SK-N-MC (cell line): Measurements from ENCODE around the gene NKAP.
A peak's percentile ranks its signal among the peaks of the same experiment; 100 is the strongest.
"Not testable (repeated sequence)": the region's sequence is repeated elsewhere in the genome, so short reads cannot be mapped to it uniquely, and the experiment has no call there.

ENCODE experiments used
- DNase-seq: peaks from one replicate; pipeline ENCODE4 v3.0.0-alpha.2; 2011; ENCODE audit warnings: low read depth, low spot score
- H3K27ac ChIP-seq: fragments of 200-600 bp; sonication (generic); 2 replicates; pipeline ENCODE4 v1.5.1; 2016; ENCODE audit warnings: mixed run types
- H3K36me3 ChIP-seq: fragments of 200-600 bp; sonication (generic); 2 replicates; pipeline ENCODE4 v1.6.1; 2017; ENCODE audit warnings: antibody characterized with exemption, low read length, mixed read lengths; ENCODE audit not compliant: insufficient read depth
- H3K4me3 ChIP-seq: fragments of 200-600 bp; sonication (generic); 2 replicates; pipeline ENCODE4 v1.5.1; 2016
- H3K9ac ChIP-seq: fragments of 200-600 bp; sonication (generic); 2 replicates; pipeline ENCODE4 v1.8.0; 2017; ENCODE audit warnings: mixed run types, mixed read lengths; ENCODE audit not compliant: insufficient read length
- H3K9me3 ChIP-seq: fragments of 200-600 bp; sonication (generic); 2 replicates; pipeline ENCODE4 v1.6.1; 2017; ENCODE audit warnings: low read depth, mild to moderate bottlenecking, antibody characterized with exemption, low read length, moderate library complexity, mixed read lengths
- EZH2 ChIP-seq: fragments of 200-600 bp; sonication (generic); IDR thresholded peaks from one replicate; pipeline ENCODE4 v1.6.1; 2017; ENCODE audit warnings: antibody characterized with exemption
- FOXP2 ChIP-seq: optimal IDR thresholded peaks from 2 replicates; pipeline ENCODE3; 2011; ENCODE audit warnings: mild to moderate bottlenecking, moderate library complexity; ENCODE audit not compliant: insufficient read depth; ENCODE audit errors: extremely low read length, control extremely low read depth
- POLR2AphosphoS5 ChIP-seq: IDR thresholded peaks from 2 replicates; pipeline ENCODE4 v1.6.1; 2012; ENCODE audit warnings: mild to moderate bottlenecking, low read depth, low read length, borderline replicate concordance

Gene NKAP

DNA sequence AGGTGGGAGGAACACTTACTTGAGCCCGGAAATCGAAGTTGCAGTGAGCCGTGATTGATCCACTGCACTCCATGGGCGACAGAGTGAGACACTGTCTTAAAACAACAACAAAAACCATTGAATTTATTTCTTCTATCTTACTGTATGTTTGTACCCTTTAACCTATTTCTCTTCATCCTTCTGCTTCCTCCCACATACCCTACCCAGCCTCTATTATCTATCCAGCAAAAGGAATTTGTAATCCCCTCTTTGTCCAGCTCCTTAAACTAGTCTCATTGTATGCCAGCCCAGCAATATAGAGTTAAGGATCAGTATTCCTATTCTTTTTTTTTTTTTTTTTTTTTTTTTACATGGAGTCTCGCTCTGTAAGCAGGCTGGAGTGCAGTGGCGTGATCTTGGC is 1.9 kb upstream of the NKAP start:
- no peaks in the 10 kb centered on the region for H3K9me3 ChIP-seq
- H3K36me3 ChIP-seq = no peaks in the 10 kb centered on the region
- TF ChIP-seq POLR2AphosphoS5 (no peak), EZH2 (no peak), FOXP2 (no peak)
- no peak overlapping the region for H3K4me3 ChIP-seq
- no peak overlapping the region for H3K9ac ChIP-seq
- no peak for DNase-seq
- no peak overlapping the region for H3K27ac ChIP-seq

DNA sequence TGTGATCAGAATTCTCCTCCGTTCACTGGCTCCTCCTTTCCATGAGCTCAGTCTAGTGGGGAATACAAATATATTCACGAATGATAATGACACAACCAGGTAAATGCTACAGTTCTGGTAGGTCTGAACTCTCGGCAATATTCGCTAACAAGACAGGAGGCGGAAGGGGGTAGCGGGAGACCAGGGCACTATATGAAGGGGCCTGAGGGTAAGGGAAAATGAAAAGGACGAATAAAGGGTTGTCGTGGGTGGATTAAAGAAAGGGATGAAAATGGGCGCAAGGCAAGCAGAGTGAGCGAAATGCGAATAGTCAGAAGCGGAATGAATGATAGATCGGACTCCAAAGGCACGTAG is 743 bp downstream of the NKAP start:
- Histone ChIP-seq H3K27ac (peak overlapping the region; percentile 73; the same call in 1 of the 2 replicates), H3K4me3 (peak overlapping the region; percentile 85), H3K9ac (peak overlapping the region; percentile 87), H3K36me3 (no peaks in the 10 kb centered on the region), H3K9me3 (no peaks in the 10 kb centered on the region)
- TF ChIP-seq POLR2AphosphoS5 (no peak), FOXP2 (no peak), EZH2 (no peak)
- no peak for DNase-seq

DNA sequence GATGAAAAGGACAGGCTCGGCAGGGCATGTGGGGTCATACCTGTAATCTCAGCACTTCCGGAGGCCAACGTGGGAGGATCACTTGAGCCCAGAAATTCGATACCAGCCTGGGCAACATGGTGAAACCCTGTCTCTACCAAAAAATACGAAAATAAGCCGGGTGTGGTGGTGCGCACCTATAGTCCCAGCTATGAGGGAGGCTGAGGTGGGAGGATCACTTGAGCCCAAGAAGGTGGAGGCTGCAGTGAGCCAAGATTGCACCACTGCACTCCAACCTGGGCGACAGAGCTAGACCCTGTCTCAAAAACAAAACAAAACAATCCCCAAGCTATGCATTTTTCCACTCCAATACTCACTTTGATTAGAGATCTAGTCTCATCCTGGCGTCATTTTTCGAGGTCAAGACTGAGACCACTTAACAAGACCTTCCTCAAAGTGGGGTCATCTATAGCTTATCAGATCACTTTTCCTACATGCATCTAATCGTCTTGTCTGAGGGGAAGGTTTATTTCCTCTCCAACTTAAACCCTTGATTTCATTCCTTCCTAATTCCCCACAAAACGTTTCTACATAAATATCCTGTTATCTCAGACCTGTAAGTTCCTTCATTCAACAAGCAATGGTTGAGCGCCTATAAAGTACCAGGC is 1.3 kb downstream of the NKAP start:
- Histone ChIP-seq H3K9me3 (no peaks in the 10 kb centered on the region), H3K27ac (no peak overlapping the region), H3K36me3 (no peaks in the 10 kb centered on the region), H3K9ac (peak overlapping the region; percentile 87), H3K4me3 (peak overlapping the region; percentile 85)
- TF ChIP-seq EZH2 (no peak), POLR2AphosphoS5 (no peak), FOXP2 (no peak)
- no peak for DNase-seq

DNA sequence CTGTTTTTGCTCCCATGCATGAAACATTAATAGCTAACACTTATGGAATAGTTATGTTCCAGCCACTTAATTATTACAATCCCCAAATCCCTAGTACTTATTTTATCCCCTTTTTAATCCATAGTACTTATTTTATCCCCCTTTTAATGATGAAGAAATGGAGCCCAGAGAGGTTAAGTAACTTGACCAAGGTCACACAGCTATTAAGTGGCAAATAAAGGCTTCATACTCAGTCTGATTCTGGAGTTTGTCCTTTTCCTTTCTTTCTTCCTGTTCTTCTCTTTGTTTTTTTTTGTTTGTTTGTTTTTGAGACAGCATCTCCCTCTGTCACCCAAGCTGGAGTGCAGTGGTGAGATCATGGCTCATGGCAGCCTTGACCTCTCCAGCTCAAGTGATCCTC is 2.2 kb downstream of the NKAP start:
- H3K36me3 ChIP-seq = no peaks in the 10 kb centered on the region
- no peak overlapping the region for H3K27ac ChIP-seq
- no peak overlapping the region for H3K9ac ChIP-seq
- no peak for DNase-seq
- no peaks in the 10 kb centered on the region for H3K9me3 ChIP-seq
- no peak overlapping the region for H3K4me3 ChIP-seq
- TF ChIP-seq FOXP2 = no peak
- no peak for TF ChIP-seq POLR2AphosphoS5
- no peak for TF ChIP-seq EZH2

DNA sequence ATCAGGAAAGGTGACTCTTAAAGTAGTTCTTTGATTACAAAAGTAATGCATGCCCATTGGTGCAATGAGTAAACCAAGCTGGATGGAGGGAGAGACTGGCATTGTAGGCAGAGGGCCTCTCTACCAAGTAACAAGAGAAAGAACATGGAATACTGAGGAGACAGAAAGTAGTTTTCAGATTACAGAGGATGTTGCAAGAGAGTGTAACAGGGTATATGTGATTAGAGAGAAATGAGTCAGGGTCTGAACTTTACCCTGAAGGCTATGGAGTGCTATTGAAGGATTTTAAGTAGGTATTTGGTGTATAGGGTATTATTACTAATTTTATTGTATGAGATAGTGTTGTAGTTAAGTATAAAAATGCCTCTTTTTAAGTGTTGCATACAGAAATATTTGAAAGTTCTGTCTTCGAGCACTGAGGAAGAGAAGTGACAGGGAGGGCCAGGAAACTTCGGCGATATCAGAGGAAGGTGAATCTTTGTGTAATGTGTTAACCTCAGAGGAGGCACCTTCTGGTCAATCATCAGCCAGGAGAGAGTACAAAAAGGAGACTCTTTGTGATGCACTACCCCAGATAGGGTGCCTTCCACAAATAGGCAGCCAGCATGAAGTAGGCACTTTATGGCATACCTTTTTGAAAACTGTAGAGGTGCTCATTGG is 8.2 kb downstream of the NKAP start:
- H3K9me3 ChIP-seq = no peaks in the 10 kb centered on the region
- DNase-seq = no peak
- H3K9ac ChIP-seq = no peak overlapping the region
- H3K27ac ChIP-seq = no peak overlapping the region
- no peak overlapping the region for H3K4me3 ChIP-seq
- peaks cover 13% of the 10 kb centered on the region; the same call in 1 of the 2 replicates for H3K36me3 ChIP-seq
- TF ChIP-seq EZH2 (no peak), POLR2AphosphoS5 (no peak), FOXP2 (no peak)

DNA sequence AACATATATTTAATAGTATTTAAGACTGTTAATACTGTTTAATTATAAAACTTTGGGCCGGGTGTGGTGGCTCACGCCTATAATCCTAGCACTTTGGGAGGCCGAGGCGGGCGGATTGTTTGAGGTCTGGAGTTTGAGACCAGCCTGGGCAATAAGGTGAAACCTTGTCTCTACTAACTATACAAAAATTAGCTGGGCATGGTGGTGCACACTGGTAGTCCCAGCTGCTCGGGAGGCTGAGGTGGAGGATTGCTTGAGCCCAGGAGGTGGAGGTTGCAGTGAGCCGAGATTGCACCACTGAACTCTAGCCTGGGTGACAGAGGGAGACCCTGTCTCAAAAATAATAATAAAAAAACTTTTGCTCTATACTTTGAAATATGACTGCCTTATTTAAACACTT is 21.2 kb downstream of the NKAP start:
- not testable (repeated sequence) for DNase-seq, H3K4me3 ChIP-seq, H3K9me3 ChIP-seq, H3K27ac ChIP-seq, H3K36me3 ChIP-seq, H3K9ac ChIP-seq

DNA sequence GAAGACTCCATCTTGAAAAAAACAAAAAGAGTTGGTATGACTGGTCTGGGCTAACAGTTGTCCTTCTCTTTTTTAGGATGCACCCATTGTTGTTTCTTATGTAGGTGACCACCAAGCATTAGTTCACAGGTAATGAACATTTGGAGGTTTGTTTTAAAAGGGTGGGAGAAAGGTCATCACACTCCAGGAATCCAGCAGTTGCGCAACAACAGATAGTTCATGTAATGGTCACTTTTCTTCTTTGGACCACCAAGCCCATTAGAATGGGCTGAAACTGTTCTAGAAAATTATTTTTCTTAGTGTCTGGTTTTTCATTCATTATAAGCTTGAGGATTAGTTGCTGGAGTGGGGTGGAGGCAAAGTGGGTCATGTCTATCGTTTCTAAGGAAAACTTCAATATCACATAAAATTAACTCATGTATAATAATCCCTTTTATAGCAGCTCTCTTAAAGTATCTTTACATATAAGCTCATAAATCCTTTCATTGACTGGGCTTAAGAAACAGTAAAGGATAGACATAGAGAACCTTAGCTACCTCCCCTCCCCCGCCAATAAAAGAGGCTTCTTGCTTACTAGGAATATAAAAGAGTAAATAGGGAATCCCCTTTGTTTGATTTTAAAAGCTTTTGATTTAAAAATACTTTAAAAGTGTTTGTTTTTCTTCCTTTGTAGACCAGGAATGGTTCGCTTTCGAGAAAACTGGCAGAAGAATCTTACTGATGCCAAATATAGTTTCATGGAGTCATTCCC is 23.5 kb downstream of the NKAP start:
- H3K36me3 ChIP-seq = no peaks in the 10 kb centered on the region
- no peak for DNase-seq
- no peak overlapping the region for H3K9ac ChIP-seq
- TF ChIP-seq POLR2AphosphoS5 = no peak
- no peak for TF ChIP-seq EZH2
- no peak for TF ChIP-seq FOXP2
- H3K4me3 ChIP-seq = no peak overlapping the region
- H3K27ac ChIP-seq = no peak overlapping the region
- H3K9me3 ChIP-seq = no peaks in the 10 kb centered on the region

DNA sequence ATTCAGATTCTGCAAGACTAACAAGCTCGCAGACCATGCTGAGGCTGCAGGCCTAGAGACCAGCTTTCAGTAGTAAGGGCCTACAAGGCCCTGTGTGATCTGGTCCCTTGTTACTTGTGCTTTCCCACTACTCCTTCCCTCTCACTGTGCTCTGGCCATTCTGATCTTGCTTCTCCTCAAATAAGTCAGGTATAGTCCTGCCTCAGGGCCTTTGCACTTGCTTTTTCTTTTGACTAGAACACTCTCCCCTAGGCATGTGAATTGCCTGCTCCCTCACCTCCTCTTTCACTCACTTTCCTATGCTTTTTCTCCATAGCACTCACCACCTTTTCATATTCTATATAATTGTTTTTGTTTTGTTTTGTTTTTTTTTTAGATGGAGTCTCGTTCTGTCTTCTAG is 25.7 kb downstream of the NKAP start:
- no peak overlapping the region for H3K27ac ChIP-seq
- no peak overlapping the region for H3K4me3 ChIP-seq
- H3K9me3 ChIP-seq = no peaks in the 10 kb centered on the region
- no peak overlapping the region for H3K9ac ChIP-seq
- no peak for TF ChIP-seq EZH2
- TF ChIP-seq POLR2AphosphoS5 = no peak
- TF ChIP-seq FOXP2 = no peak
- no peak for DNase-seq
- H3K36me3 ChIP-seq = no peaks in the 10 kb centered on the region
